Activated naive CD8-positive, alpha-beta T cell treated with anti-CD3 and anti-CD28 coated beads, Interleukin-2, amount 10 ng/mL, durations not matched to agents 7 days and 5 days (primary cell): ENCODE results near the gene ZNF227. TPM values are rescaled to one million over a fixed set of nuclear protein-coding genes. Genes with fewer than 3 reads are reported as not detected.
A peak's percentile ranks its signal among the peaks of the same experiment; 100 is the strongest.
"Not testable (repeated sequence)": the region's sequence is repeated elsewhere in the genome, so short reads cannot be mapped to it uniquely, and the experiment has no call there.

ENCODE experiments used
- ATAC-seq: fragments of 150-1000 bp; cut with Tn5 transposase; one replicate; pipeline ENCODE4 v1.10.0; 2021; ENCODE audit warnings: low read depth, moderate library complexity
- POLR2A ChIA-PET: fragments of 350-600 bp; sonication (Branson Sonifier 250); formaldehyde crosslinking; loops from one replicate; lab custom pipeline; 2021; ENCODE audit warnings: antibody characterized with exemption; lab: Charles Lee
- DNase-seq: peaks from one replicate; pipeline ENCODE4 v3.0.0; 2021
- H3K27ac Mint-ChIP-seq: one replicate; pipeline ENCODE4 v1.8.0; 2022; ENCODE audit warnings: mild to moderate bottlenecking, mixed read lengths
- H3K27me3 Mint-ChIP-seq: one replicate; pipeline ENCODE4 v1.8.0; 2022; ENCODE audit warnings: mild to moderate bottlenecking, moderate library complexity, mixed read lengths
- H3K36me3 Mint-ChIP-seq: one replicate; pipeline ENCODE4 v1.8.0; 2021; ENCODE audit warnings: mild to moderate bottlenecking, mixed read lengths
- H3K4me1 Mint-ChIP-seq: one replicate; pipeline ENCODE4 v1.8.0; 2021; ENCODE audit warnings: mixed read lengths
- H3K4me3 Mint-ChIP-seq: one replicate; pipeline ENCODE4 v1.8.0; 2022; ENCODE audit warnings: mild to moderate bottlenecking, moderate library complexity, mixed read lengths
- H3K9me3 Mint-ChIP-seq: one replicate; pipeline ENCODE4 v1.8.0; 2021; ENCODE audit warnings: mixed read lengths
- total RNA-seq, 2 experiments: library from RNA; stranded (reverse); gene quantifications; one replicate each; pipeline ENCODE4 v1.2.3, GENCODE V29; 2021

The ZNF227 gene
- total RNA-seq, 2 experiments from 2014 or later = 40.6 to 42.2 TPM

GRCh38 chr19:44203877-44204276 lies 8.5 kb upstream of the ZNF227 start:
- H3K27ac Mint-ChIP-seq, H3K27me3 Mint-ChIP-seq, H3K4me3 Mint-ChIP-seq, ATAC-seq, POLR2A ChIA-PET, H3K36me3 Mint-ChIP-seq, H3K4me1 Mint-ChIP-seq, DNase-seq: not testable (repeated sequence)
- H3K9me3 Mint-ChIP-seq = peaks cover 12% of the 10 kb centered on the region

- Mint-ChIP-seq H3K27ac (no peak overlapping the region), H3K4me1 (peaks cover 6% of the 10 kb centered on the region), H3K27me3 (peaks cover 4% of the 10 kb centered on the region), H3K9me3 (peaks cover 12% of the 10 kb centered on the region), H3K4me3 (no peak overlapping the region), H3K36me3 (peaks cover 8% of the 10 kb centered on the region)
- no peak for ATAC-seq
- no peak for DNase-seq
- POLR2A ChIA-PET = no interaction called here
Observed at GRCh38 chr19:44204772-44205171, 7.6 kb upstream of the ZNF227 start.

GRCh38 chr19:44207126-44207803 lies 5.1 kb upstream of the ZNF227 start:
- Mint-ChIP-seq H3K36me3 (peaks cover 9% of the 10 kb centered on the region), H3K27me3 (peaks cover 3% of the 10 kb centered on the region), H3K9me3 (peaks cover 13% of the 10 kb centered on the region), H3K27ac (peak overlapping the region; percentile 77), H3K4me1 (peaks cover 6% of the 10 kb centered on the region), H3K4me3 (peak overlapping the region; percentile 86)
- peak; percentile 85 for ATAC-seq
- peak; percentile 72 for DNase-seq
- POLR2A ChIA-PET = interaction anchor here (0.5 to 1.6 kb wide), 6 partner anchors 9 to 182 kb away, joined by 3 to 6 read pairs (median 4); partner anchors contain the start of genes ZNF222, ZNF224 and ZNF235

- H3K27me3 Mint-ChIP-seq = no peaks in the 10 kb centered on the region
- POLR2A ChIA-PET = interaction anchor here (0.7 to 1.9 kb wide), 6 partner anchors 48 to 1101 kb away, joined by 3 to 8 read pairs (median 5); partner anchors contain the start of genes ZNF226 and ZNF235
- DNase-seq = no peak
- H3K4me3 Mint-ChIP-seq = peak overlapping the region; percentile 95
- no peak for ATAC-seq
- peaks cover 7% of the 10 kb centered on the region for H3K9me3 Mint-ChIP-seq
- H3K36me3 Mint-ChIP-seq = peaks cover 42% of the 10 kb centered on the region
- H3K4me1 Mint-ChIP-seq = peaks cover 13% of the 10 kb centered on the region
- H3K27ac Mint-ChIP-seq = peak overlapping the region; percentile 90
Observed at GRCh38 chr19:44212866-44213346, 574 bp downstream of the ZNF227 start.

GRCh38 chr19:44219926-44220325 lies 7.6 kb downstream of the ZNF227 start:
- Mint-ChIP-seq H3K9me3 (peaks cover 15% of the 10 kb centered on the region), H3K36me3 (peaks cover 65% of the 10 kb centered on the region)
- H3K4me3 Mint-ChIP-seq, H3K27me3 Mint-ChIP-seq, H3K4me1 Mint-ChIP-seq, H3K27ac Mint-ChIP-seq, ATAC-seq, POLR2A ChIA-PET, DNase-seq: not testable (repeated sequence)

- H3K4me3 Mint-ChIP-seq, H3K4me1 Mint-ChIP-seq, DNase-seq, ATAC-seq, H3K27me3 Mint-ChIP-seq, POLR2A ChIA-PET, H3K27ac Mint-ChIP-seq: not testable (repeated sequence)
- Mint-ChIP-seq H3K36me3 (peaks cover 64% of the 10 kb centered on the region), H3K9me3 (peaks cover 14% of the 10 kb centered on the region)
Observed at GRCh38 chr19:44220761-44221160, 8.4 kb downstream of the ZNF227 start.

- H3K4me1 Mint-ChIP-seq, DNase-seq, H3K27ac Mint-ChIP-seq, H3K4me3 Mint-ChIP-seq, H3K27me3 Mint-ChIP-seq, POLR2A ChIA-PET, ATAC-seq: not testable (repeated sequence)
- Mint-ChIP-seq H3K36me3 (peaks cover 64% of the 10 kb centered on the region), H3K9me3 (peaks cover 14% of the 10 kb centered on the region)
Observed at GRCh38 chr19:44221291-44221690, 9.0 kb downstream of the ZNF227 start.

GRCh38 chr19:44228318-44228717 lies 16.0 kb downstream of the ZNF227 start:
- peaks cover 85% of the 10 kb centered on the region for H3K36me3 Mint-ChIP-seq
- H3K27ac Mint-ChIP-seq = no peak overlapping the region
- H3K4me1 Mint-ChIP-seq = peaks cover 6% of the 10 kb centered on the region
- no peaks in the 10 kb centered on the region for H3K27me3 Mint-ChIP-seq
- peaks cover 24% of the 10 kb centered on the region for H3K9me3 Mint-ChIP-seq
- ATAC-seq (no peak), DNase-seq (no peak)
- H3K4me3 Mint-ChIP-seq = no peak overlapping the region
- POLR2A ChIA-PET = no interaction called here

GRCh38 chr19:44232867-44233266 lies 20.5 kb downstream of the ZNF227 start:
- POLR2A ChIA-PET = no interaction called here
- H3K9me3 Mint-ChIP-seq = peaks cover 43% of the 10 kb centered on the region
- H3K27me3 Mint-ChIP-seq = no peaks in the 10 kb centered on the region
- H3K4me3 Mint-ChIP-seq = no peak overlapping the region
- peaks cover 6% of the 10 kb centered on the region for H3K4me1 Mint-ChIP-seq
- ATAC-seq (no peak), DNase-seq (no peak)
- no peak overlapping the region for H3K27ac Mint-ChIP-seq
- H3K36me3 Mint-ChIP-seq = peaks cover 91% of the 10 kb centered on the region

GRCh38 chr19:44236384-44236783 lies 24.1 kb downstream of the ZNF227 start:
- Mint-ChIP-seq H3K36me3 (peaks cover 72% of the 10 kb centered on the region), H3K9me3 (peaks cover 40% of the 10 kb centered on the region), H3K4me3 (no peak overlapping the region), H3K27me3 (no peaks in the 10 kb centered on the region), H3K4me1 (no peaks in the 10 kb centered on the region), H3K27ac (no peak overlapping the region)
- POLR2A ChIA-PET = no interaction called here
- no peak for DNase-seq
- ATAC-seq = no peak

GRCh38 chr19:44252332-44252731 lies 40.0 kb downstream of the ZNF227 start:
- H3K36me3 Mint-ChIP-seq = peaks cover 42% of the 10 kb centered on the region
- DNase-seq, H3K27ac Mint-ChIP-seq, ATAC-seq, H3K4me3 Mint-ChIP-seq, POLR2A ChIA-PET, H3K4me1 Mint-ChIP-seq, H3K27me3 Mint-ChIP-seq: not testable (repeated sequence)
- peaks cover 66% of the 10 kb centered on the region for H3K9me3 Mint-ChIP-seq

GRCh38 chr19:44253392-44253791 lies 41.1 kb downstream of the ZNF227 start:
- peaks cover 71% of the 10 kb centered on the region for H3K9me3 Mint-ChIP-seq
- H3K27ac Mint-ChIP-seq, ATAC-seq, H3K4me3 Mint-ChIP-seq, H3K4me1 Mint-ChIP-seq, DNase-seq, H3K27me3 Mint-ChIP-seq, POLR2A ChIA-PET: not testable (repeated sequence)
- H3K36me3 Mint-ChIP-seq = peaks cover 42% of the 10 kb centered on the region

- DNase-seq (no peak), ATAC-seq (no peak)
- Mint-ChIP-seq H3K27ac (no peak overlapping the region), H3K9me3 (peaks cover 69% of the 10 kb centered on the region), H3K4me1 (peaks cover 3% of the 10 kb centered on the region), H3K27me3 (no peaks in the 10 kb centered on the region), H3K36me3 (peaks cover 44% of the 10 kb centered on the region), H3K4me3 (no peak overlapping the region)
- POLR2A ChIA-PET = no interaction called here
Observed at GRCh38 chr19:44254496-44254895, 42.2 kb downstream of the ZNF227 start.
